ENCODE data around the gene BRCA2. TPM values are rescaled to one million over a fixed set of nuclear protein-coding genes. Genes with fewer than 3 reads are reported as not detected.

BRCA2 gene
- total and polyA plus RNA-seq, 9 of the 15 experiments (the other 6 are each of a cell fraction or from before 2014, with no cell fraction given), result 4.1 to 17.3 (median 5.8) TPM

DNA sequence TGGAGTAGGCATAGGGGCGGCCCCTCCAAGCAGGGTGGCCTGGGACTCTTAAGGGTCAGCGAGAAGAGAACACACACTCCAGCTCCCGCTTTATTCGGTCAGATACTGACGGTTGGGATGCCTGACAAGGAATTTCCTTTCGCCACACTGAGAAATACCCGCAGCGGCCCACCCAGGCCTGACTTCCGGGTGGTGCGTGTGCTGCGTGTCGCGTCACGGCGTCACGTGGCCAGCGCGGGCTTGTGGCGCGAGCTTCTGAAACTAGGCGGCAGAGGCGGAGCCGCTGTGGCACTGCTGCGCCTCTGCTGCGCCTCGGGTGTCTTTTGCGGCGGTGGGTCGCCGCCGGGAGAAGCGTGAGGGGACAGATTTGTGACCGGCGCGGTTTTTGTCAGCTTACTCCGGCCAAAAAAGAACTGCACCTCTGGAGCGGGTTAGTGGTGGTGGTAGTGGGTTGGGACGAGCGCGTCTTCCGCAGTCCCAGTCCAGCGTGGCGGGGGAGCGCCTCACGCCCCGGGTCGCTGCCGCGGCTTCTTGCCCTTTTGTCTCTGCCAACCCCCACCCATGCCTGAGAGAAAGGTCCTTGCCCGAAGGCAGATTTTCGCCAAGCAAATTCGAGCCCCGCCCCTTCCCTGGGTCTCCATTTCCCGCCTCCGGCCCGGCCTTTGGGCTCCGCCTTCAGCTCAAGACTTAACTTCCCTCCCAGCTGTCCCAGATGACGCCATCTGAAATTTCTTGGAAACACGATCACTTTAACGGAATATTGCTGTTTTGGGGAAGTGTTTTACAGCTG lies at the start of gene BRCA2, which contains the start of gene ZAR1L (continued):
- TF ChIP-seq ZFP30 (CRISPR knock-in tag; IDR thresholded peaks at IDR 0.05; ENCODE audit: borderline replicate concordance) (no peak), TCF7 (IDR thresholded peaks at IDR 0.05; ENCODE audit: borderline replicate concordance) (no peak), TCF3 (CRISPR knock-in tag; IDR thresholded peaks at IDR 0.05) (peak; percentile 35; the same call in 1 of the 2 replicates), RBM39 (optimal IDR thresholded peaks at IDR 0.05; ENCODE audit: low read depth, low read length) (no peak), TAL1 (IDR thresholded peaks at IDR 0.05) (0 out of 2 replicates have a peak, but pooled peaks have one; percentile 6), TRIM24 (IDR thresholded peaks at IDR 0.05) (peak in 1 of 2 experiments; percentile 32; a peak in 1 of 4 replicates), MIER1 (IDR thresholded peaks at IDR 0.05; ENCODE audit: low read depth) (no peak), SAFB2 (IDR thresholded peaks at IDR 0.05; ENCODE audit: borderline replicate concordance, low read depth, low read length, severe bottlenecking) (no peak), HCFC1 (IDR thresholded peaks at IDR 0.05; ENCODE audit: low read depth, low read length) (peak; percentile 58), KLF16 (IDR thresholded peaks at IDR 0.05) (no peak), TARDBP (IDR thresholded peaks at IDR 0.05) (no peak), BCL6 (CRISPR knock-in tag; IDR thresholded peaks at IDR 0.05) (no peak), STAT5B (CRISPR knock-in tag; IDR thresholded peaks at IDR 0.05) (no peak), POLR2H (tag; IDR thresholded peaks at IDR 0.05; ENCODE audit: low read depth) (peak; percentile 81), CBFA2T2 (conservative IDR thresholded peaks at IDR 0.05) (peak; percentile 56), ZFP1 (CRISPR knock-in tag; IDR thresholded peaks at IDR 0.05) (no peak), HMG20A (CRISPR knock-in tag; conservative IDR thresholded peaks at IDR 0.05) (no peak), DDX20 (tag; IDR thresholded peaks at IDR 0.05; ENCODE audit: low read depth) (no peak)
- TF ChIP-seq, protein P1, sequence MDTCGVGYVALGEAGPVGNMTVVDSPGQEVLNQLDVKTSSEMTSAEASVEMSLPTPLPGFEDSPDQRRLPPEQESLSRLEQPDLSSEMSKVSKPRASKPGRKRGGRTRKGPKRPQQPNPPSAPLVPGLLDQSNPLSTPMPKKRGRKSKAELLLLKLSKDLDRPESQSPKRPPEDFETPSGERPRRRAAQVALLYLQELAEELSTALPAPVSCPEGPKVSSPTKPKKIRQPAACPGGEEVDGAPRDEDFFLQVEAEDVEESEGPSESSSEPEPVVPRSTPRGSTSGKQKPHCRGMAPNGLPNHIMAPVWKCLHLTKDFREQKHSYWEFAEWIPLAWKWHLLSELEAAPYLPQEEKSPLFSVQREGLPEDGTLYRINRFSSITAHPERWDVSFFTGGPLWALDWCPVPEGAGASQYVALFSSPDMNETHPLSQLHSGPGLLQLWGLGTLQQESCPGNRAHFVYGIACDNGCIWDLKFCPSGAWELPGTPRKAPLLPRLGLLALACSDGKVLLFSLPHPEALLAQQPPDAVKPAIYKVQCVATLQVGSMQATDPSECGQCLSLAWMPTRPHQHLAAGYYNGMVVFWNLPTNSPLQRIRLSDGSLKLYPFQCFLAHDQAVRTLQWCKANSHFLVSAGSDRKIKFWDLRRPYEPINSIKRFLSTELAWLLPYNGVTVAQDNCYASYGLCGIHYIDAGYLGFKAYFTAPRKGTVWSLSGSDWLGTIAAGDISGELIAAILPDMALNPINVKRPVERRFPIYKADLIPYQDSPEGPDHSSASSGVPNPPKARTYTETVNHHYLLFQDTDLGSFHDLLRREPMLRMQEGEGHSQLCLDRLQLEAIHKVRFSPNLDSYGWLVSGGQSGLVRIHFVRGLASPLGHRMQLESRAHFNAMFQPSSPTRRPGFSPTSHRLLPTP (IDR thresholded peaks at IDR 0.05; ENCODE audit: borderline replicate concordance, extremely low read depth, insufficient read length), result no peak
- TF ChIP-seq, protein P2, sequence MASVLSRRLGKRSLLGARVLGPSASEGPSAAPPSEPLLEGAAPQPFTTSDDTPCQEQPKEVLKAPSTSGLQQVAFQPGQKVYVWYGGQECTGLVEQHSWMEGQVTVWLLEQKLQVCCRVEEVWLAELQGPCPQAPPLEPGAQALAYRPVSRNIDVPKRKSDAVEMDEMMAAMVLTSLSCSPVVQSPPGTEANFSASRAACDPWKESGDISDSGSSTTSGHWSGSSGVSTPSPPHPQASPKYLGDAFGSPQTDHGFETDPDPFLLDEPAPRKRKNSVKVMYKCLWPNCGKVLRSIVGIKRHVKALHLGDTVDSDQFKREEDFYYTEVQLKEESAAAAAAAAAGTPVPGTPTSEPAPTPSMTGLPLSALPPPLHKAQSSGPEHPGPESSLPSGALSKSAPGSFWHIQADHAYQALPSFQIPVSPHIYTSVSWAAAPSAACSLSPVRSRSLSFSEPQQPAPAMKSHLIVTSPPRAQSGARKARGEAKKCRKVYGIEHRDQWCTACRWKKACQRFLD (CRISPR knock-in tag; IDR thresholded peaks at IDR 0.05), result no peak
- TF ChIP-seq, protein P3, sequence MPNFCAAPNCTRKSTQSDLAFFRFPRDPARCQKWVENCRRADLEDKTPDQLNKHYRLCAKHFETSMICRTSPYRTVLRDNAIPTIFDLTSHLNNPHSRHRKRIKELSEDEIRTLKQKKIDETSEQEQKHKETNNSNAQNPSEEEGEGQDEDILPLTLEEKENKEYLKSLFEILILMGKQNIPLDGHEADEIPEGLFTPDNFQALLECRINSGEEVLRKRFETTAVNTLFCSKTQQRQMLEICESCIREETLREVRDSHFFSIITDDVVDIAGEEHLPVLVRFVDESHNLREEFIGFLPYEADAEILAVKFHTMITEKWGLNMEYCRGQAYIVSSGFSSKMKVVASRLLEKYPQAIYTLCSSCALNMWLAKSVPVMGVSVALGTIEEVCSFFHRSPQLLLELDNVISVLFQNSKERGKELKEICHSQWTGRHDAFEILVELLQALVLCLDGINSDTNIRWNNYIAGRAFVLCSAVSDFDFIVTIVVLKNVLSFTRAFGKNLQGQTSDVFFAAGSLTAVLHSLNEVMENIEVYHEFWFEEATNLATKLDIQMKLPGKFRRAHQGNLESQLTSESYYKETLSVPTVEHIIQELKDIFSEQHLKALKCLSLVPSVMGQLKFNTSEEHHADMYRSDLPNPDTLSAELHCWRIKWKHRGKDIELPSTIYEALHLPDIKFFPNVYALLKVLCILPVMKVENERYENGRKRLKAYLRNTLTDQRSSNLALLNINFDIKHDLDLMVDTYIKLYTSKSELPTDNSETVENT (CRISPR knock-in tag; IDR thresholded peaks at IDR 0.05), result peak; percentile 49; the same call in 1 of the 2 replicates
